Activated naive CD8-positive, alpha-beta T cell treated with anti-CD3 and anti-CD28 coated beads, Interleukin-2, amount 50 U/mL, for 16 hours (primary cell): ENCODE data around the gene AKAP10.
"Not testable (repeated sequence)": the region's sequence is repeated elsewhere in the genome, so short reads cannot be mapped to it uniquely, and the experiment has no call there.

Experiments
- DNase-seq: peaks from one replicate; pipeline ENCODE4 v3.0.0-alpha.2; 2020; ENCODE audit warnings: low read depth, low spot score

The AKAP10 gene

GRCh38 chr17:19867329-19868078, 110.1 kb downstream of the AKAP10 start, which contains the start of gene ULK2:
Gene ULK2, minus strand, starts transcription at chr17:19867936. Its CDS starts 519 bp downstream, at chr17:19867417.
- no peak for DNase-seq

GRCh38 chr17:19867079-19867328, 110.6 kb downstream of the AKAP10 start:
- DNase-seq, result no peak

GRCh38 chr17:19865021-19865420, 112.6 kb downstream of the AKAP10 start:
- no peak for DNase-seq

GRCh38 chr17:19860647-19861177, 116.9 kb downstream of the AKAP10 start:
- DNase-seq, result not testable (repeated sequence)

GRCh38 chr17:19857640-19858039, 120.0 kb downstream of the AKAP10 start:
- no peak for DNase-seq
